ENCODE data around the gene STARD10. TPM values are rescaled to one million over a fixed set of nuclear protein-coding genes. Genes with fewer than 3 reads are reported as not detected.

Gene STARD10
- total and polyA plus RNA-seq, 2 of the 8 experiments (the other 6 are each of a cell fraction or from before 2014, with no cell fraction given) = 23.7 to 35.7 TPM

DNA sequence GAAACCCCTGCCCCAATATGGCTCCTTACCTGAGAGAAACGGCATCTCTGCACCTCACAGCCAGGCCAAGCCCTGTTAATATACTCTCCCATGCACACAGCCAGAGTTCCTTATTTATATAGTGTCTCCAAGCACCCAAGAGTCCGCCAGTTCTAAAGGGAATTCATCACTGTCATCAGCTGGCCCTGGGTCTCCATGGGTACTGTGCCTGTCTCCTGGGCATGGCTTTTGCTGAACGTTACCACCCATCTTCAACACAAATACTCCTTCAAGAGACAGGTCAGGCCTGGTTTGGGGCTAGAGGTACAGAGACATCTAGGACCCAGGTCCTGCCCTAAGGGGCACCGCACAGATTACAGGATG, 18.7 kb upstream of the STARD10 start:
- peaks cover 0 to 3% (median 0%) of the 10 kb centered on the region in 4 experiments; a peak in 1 of 8 replicates for H3K36me3 ChIP-seq (ENCODE audit: control insufficient read depth in 2 of 4, insufficient read depth in 4 of 4, low read length in 3 of 4)
- peaks cover 0 to 15% (median 9%) of the 10 kb centered on the region in 4 experiments; a peak in 5 of 7 replicates for H3K4me1 ChIP-seq (replicated peaks in 1 of 4; ENCODE audit: control insufficient read depth in 3 of 4, insufficient read depth in 4 of 4, low read length in 3 of 4)
- no peak for FAIRE-seq
- peaks cover 0 to 7% (median 4%) of the 10 kb centered on the region in 4 experiments; a peak in 4 of 7 replicates for H3K27me3 ChIP-seq (replicated peaks in 1 of 4; ENCODE audit: control insufficient read depth in 3 of 4, extremely low read depth in 1 of 4, insufficient read depth in 3 of 4, low read length in 3 of 4)
- H3K9ac ChIP-seq (replicated peaks in 1 of 4; ENCODE audit: extremely low read depth in 1 of 4, low read depth in 3 of 4, low read length in 3 of 4) = no peak overlapping the region
- no peak overlapping the region for H3K23ac ChIP-seq (ENCODE audit: insufficient read length)
- H3K79me1 ChIP-seq (ENCODE audit: low read depth, low read length) = no peaks in the 10 kb centered on the region
- H4K20me1 ChIP-seq (replicated peaks in 1 of 2; ENCODE audit: control insufficient read depth in 1 of 2, insufficient read depth in 2 of 2, low read length in 2 of 2) = peaks cover 0 to 6% of the 10 kb centered on the region in 2 experiments
- no peak overlapping the region for H4K91ac ChIP-seq (replicated peaks; ENCODE audit: insufficient read length, low read length)
- no peak overlapping the region for H2BK120ac ChIP-seq (replicated peaks; ENCODE audit: low read depth, low read length)
- H2AK5ac ChIP-seq (ENCODE audit: low read depth, low read length) = no peak overlapping the region
- H3K79me2 ChIP-seq (ENCODE audit: control insufficient read depth in 1 of 2, insufficient read depth in 2 of 2, low read length in 2 of 2) = peaks cover 0 to 2% of the 10 kb centered on the region in 2 experiments; a peak in 1 of 4 replicates
- no peak overlapping the region for H2BK15ac ChIP-seq (ENCODE audit: low read length)
- WGBS, 2 experiments (ENCODE audit: extremely low coverage in 1 of 2, insufficient coverage in 1 of 2, insufficient read length in 1 of 2, insufficient replicate concordance in 2 of 2, low coverage in 1 of 2, low lambda C conversion rate in 2 of 2, missing lambda C conversion rate in 1 of 2) = 85% methylated on average over 4 of the region's 4 CpGs; no CpG with 5 or more reads in 1 of the 2 experiments
- H4K8ac ChIP-seq (ENCODE audit: extremely low read depth, insufficient read depth, low read length) = no peak overlapping the region; the same call in 1 of the 2 replicates
- DNase-seq (ENCODE audit: low read depth in 1 of 2, low spot score in 2 of 2) = no peak
- H2BK12ac ChIP-seq (ENCODE audit: low read depth, low read length) = no peak overlapping the region
- H3K18ac ChIP-seq (ENCODE audit: extremely low read depth, low read length) = no peak overlapping the region
- H3K56ac ChIP-seq (replicated peaks; ENCODE audit: insufficient read length, low read depth, low read length) = no peak overlapping the region
- ChIA-PET POLR2A (ENCODE audit: partially characterized antibody) (interaction anchor here (0.8 to 1.9 kb wide), 10 partner anchors 10 to 87 kb away, joined by 3 to 13 read pairs (median 4); partner anchors contain the start of genes ARAP1 and STARD10), CTCF (ENCODE audit: partially characterized antibody) (interaction anchor here (0.6 to 5.7 kb wide), 25 partner anchors 10 to 424 kb away, joined by 3 to 51 read pairs (median 4); partner anchors contain the start of gene STARD10)
- no peaks in the 10 kb centered on the region for H3K9me3 ChIP-seq (ENCODE audit: insufficient read depth in 2 of 2, low read depth in 1 of 2, low read length in 1 of 2)
- no peak overlapping the region for H2AFZ ChIP-seq (ENCODE audit: low read length)
- H2BK20ac ChIP-seq (ENCODE audit: low read length) = no peak overlapping the region
- no peak overlapping the region for H2BK5ac ChIP-seq (ENCODE audit: low read depth, low read length)
- peak overlapping the region; percentile 75 to 97 for H3K4me2 ChIP-seq (ENCODE audit: insufficient read depth in 1 of 2, low read depth in 2 of 2, low read length in 2 of 2)
- H3K23me2 ChIP-seq (ENCODE audit: low read depth, low read length) = peaks cover 12% of the 10 kb centered on the region; the same call in 1 of the 2 replicates
- no peak overlapping the region for H3K27ac ChIP-seq (ENCODE audit: low read depth, low read length)
- H3K4ac ChIP-seq (replicated peaks; ENCODE audit: insufficient read length, low read depth, low read length) = no peak overlapping the region
- no peak overlapping the region for H3K14ac ChIP-seq (ENCODE audit: insufficient read length)
- H3K4me3 ChIP-seq (ENCODE audit: extremely low read depth in 1 of 4, insufficient read depth in 2 of 4, low read depth in 3 of 4, low read length in 4 of 4) = peak overlapping the region in 1 of 4 experiments; percentile 78; a peak in 2 of 8 replicates
- H4K5ac ChIP-seq (ENCODE audit: insufficient read length, low read depth, low read length) = no peak overlapping the region
- no peak for TF ChIP-seq MAFK (IDR thresholded peaks at IDR 0.05; ENCODE audit: low read depth, low read length)
- TF ChIP-seq RNF2 (IDR thresholded peaks at IDR 0.05; ENCODE audit: borderline replicate concordance, low read depth, low read length, missing control alignments, poor library complexity, severe bottlenecking) = no peak
- TF ChIP-seq SUZ12 (IDR thresholded peaks at IDR 0.05; ENCODE audit: low read length) = no peak
- no peak for TF ChIP-seq MAX (IDR thresholded peaks at IDR 0.05)
- no peak for TF ChIP-seq POLR2A (IDR thresholded peaks at IDR 0.05; ENCODE audit: control extremely low read depth in 1 of 2, low read depth in 2 of 2, low read length in 2 of 2)
- TF ChIP-seq GABPA (IDR thresholded peaks at IDR 0.05; ENCODE audit: borderline replicate concordance, insufficient read depth, low read length) = no peak
- no peak for TF ChIP-seq TBP (IDR thresholded peaks at IDR 0.05; ENCODE audit: low read depth, low read length)
- TF ChIP-seq, protein P1, sequence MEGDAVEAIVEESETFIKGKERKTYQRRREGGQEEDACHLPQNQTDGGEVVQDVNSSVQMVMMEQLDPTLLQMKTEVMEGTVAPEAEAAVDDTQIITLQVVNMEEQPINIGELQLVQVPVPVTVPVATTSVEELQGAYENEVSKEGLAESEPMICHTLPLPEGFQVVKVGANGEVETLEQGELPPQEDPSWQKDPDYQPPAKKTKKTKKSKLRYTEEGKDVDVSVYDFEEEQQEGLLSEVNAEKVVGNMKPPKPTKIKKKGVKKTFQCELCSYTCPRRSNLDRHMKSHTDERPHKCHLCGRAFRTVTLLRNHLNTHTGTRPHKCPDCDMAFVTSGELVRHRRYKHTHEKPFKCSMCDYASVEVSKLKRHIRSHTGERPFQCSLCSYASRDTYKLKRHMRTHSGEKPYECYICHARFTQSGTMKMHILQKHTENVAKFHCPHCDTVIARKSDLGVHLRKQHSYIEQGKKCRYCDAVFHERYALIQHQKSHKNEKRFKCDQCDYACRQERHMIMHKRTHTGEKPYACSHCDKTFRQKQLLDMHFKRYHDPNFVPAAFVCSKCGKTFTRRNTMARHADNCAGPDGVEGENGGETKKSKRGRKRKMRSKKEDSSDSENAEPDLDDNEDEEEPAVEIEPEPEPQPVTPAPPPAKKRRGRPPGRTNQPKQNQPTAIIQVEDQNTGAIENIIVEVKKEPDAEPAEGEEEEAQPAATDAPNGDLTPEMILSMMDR (IDR thresholded peaks at IDR 0.05; ENCODE audit: control extremely low read depth in 1 of 3, insufficient read depth in 1 of 3, low read depth in 1 of 3, low read length in 3 of 3) = no peak
- TF ChIP-seq TAF7 (optimal IDR thresholded peaks at IDR 0.05; ENCODE audit: borderline replicate concordance, low read depth, low read length) = no peak
- TF ChIP-seq JUN (IDR thresholded peaks at IDR 0.05; ENCODE audit: low read depth, low read length) = no peak

Measured in H1 (cell line).